Neural progenitor cell (in vitro differentiated cells): Measurements from ENCODE around the gene MYH6.

ENCODE experiments used
- EZH2 ChIP-seq: fragments of 200-600 bp; sonication (generic); IDR thresholded peaks from 2 replicates; pipeline ENCODE4 v1.6.1; 2017; ENCODE audit warnings: antibody characterized with exemption, mild to moderate bottlenecking, moderate library complexity
- TF ChIP-seq, protein P1 (sequence below): fragments of 200-600 bp; sonication (generic); IDR thresholded peaks from 2 replicates; pipeline ENCODE4 v1.5.1; 2017; ENCODE audit warnings: antibody characterized with exemption, mild to moderate bottlenecking

GRCh38 chr14:23375527-23376251 lies 32.4 kb downstream of the MYH6 start:
- TF ChIP-seq EZH2: no peak
- TF ChIP-seq, protein P1, sequence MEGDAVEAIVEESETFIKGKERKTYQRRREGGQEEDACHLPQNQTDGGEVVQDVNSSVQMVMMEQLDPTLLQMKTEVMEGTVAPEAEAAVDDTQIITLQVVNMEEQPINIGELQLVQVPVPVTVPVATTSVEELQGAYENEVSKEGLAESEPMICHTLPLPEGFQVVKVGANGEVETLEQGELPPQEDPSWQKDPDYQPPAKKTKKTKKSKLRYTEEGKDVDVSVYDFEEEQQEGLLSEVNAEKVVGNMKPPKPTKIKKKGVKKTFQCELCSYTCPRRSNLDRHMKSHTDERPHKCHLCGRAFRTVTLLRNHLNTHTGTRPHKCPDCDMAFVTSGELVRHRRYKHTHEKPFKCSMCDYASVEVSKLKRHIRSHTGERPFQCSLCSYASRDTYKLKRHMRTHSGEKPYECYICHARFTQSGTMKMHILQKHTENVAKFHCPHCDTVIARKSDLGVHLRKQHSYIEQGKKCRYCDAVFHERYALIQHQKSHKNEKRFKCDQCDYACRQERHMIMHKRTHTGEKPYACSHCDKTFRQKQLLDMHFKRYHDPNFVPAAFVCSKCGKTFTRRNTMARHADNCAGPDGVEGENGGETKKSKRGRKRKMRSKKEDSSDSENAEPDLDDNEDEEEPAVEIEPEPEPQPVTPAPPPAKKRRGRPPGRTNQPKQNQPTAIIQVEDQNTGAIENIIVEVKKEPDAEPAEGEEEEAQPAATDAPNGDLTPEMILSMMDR: no peak
